Lower lobe of right lung (tissue), 2 donors: ENCODE data around the gene SLC25A44. TPM values are rescaled to one million over a fixed set of nuclear protein-coding genes. Genes with fewer than 3 reads are reported as not detected.

Source experiments
- ATAC-seq, 2 donors: fragments of 200-7000 bp; cut with Tn5 transposase; one replicate each; pipeline ENCODE4 v1.9.1; 2020 to 2022; ENCODE audit warnings: mild to moderate bottlenecking in 2 of 2, moderate library complexity in 2 of 2
- DNase-seq: peaks from one replicate; pipeline ENCODE4 v3.0.0-alpha.2; 2020
- H3K27ac ChIP-seq: fragments of 200-600 bp; one replicate; pipeline ENCODE4 v1.8.0; 2022
- H3K27me3 ChIP-seq: fragments of 200-600 bp; one replicate; pipeline ENCODE4 v1.8.0; 2022; ENCODE audit warnings: low read depth
- H3K36me3 ChIP-seq: fragments of 200-600 bp; one replicate; pipeline ENCODE4 v1.8.0; 2022; ENCODE audit warnings: mild to moderate bottlenecking
- H3K4me1 ChIP-seq: fragments of 200-600 bp; one replicate; pipeline ENCODE4 v1.8.0; 2022
- H3K4me3 ChIP-seq: fragments of 200-600 bp; one replicate; pipeline ENCODE4 v1.8.0; 2022; ENCODE audit warnings: mild to moderate bottlenecking
- H3K9me3 ChIP-seq: fragments of 200-600 bp; one replicate; pipeline ENCODE4 v1.8.0; 2022
- CTCF ChIP-seq: fragments of 200-600 bp; IDR thresholded peaks from one replicate; pipeline ENCODE4 v1.8.0; 2022; ENCODE audit warnings: antibody characterized with exemption, mild to moderate bottlenecking
- intact Hi-C: fragments of 100-400 bp; cut with DNase I; formaldehyde crosslinking; loops from one replicate; pipeline ENCODE4 v1.11.0; 2022
- total RNA-seq: library from RNA; stranded (reverse); fragmentation: NEBNext Ultra II Directional; extraction: Animal tissue kit (Norgen Biotek cat#: 25700); gene quantifications from one replicate; pipeline ENCODE4 v1.2.1, GENCODE V29; 2021
- donor health status: DM: no; HTN: yes; CAD: no; lungs with severe emphysema.

SLC25A44 gene
- total RNA-seq, 1 donor from 2014 or later = 17.7 TPM

DNA sequence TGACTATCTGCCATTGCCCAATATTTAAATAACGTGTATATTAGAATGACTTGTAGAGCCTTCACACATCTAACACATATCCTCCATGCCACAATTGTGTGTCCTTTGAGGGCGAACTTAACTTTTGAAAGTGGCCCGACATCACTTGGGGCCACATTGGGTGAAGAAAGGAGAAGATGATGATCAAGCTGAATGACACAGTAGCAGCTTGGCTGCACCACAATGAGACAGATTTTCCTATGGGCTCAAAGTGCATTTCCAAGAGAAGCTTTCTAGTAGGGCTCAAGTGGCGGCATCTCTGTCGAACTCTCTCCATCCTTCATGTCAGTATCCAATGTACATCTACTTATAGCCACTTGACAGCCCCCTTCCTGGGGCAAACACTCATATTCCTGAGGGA is 44.3 kb downstream of the SLC25A44 start:
- intact Hi-C loops = no loop called here
- Histone ChIP-seq H3K9me3 (no peaks in the 10 kb centered on the region), H3K4me3 (no peak overlapping the region), H3K27me3 (no peaks in the 10 kb centered on the region), H3K27ac (no peak overlapping the region), H3K4me1 (no peaks in the 10 kb centered on the region), H3K36me3 (peaks cover 73% of the 10 kb centered on the region)
- DNase-seq (no peak), ATAC-seq (no peak)
- no peak for TF ChIP-seq CTCF

DNA sequence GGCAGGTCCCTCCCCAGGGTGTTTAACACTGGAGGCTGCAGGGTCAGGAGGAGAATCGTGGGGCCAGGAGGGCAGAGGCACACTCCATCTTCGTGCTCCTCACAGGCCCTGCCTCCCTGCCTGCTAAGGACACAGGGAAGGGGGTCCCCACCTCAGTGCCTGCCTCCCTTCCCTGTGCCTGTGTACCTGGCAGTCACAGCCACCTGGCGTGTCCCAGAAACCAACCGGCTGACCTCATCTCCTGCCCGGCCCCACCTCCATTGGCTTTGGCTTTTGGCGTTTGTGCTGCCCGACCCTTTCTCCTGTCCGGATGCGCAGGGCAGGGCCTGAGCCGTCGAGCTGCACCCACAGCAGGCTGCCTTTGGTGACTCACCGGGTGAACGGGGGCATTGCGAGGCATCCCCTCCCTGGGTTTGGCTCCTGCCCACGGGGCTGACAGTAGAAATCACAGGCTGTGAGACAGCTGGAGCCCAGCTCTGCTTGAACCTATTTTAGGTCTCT is 47.5 kb downstream of the SLC25A44 start:
- TF ChIP-seq CTCF = no peak
- no peak for DNase-seq

DNA sequence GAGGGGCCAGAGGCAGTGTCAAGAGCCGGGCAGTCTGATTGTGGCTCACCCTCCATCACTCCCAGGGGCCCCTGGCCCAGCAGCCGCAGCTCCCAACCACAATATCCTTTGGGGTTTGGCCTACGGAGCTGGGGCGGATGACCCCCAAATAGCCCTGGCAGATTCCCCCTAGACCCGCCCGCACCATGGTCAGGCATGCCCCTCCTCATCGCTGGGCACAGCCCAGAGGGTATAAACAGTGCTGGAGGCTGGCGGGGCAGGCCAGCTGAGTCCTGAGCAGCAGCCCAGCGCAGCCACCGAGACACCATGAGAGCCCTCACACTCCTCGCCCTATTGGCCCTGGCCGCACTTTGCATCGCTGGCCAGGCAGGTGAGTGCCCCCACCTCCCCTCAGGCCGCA is 48.0 kb downstream of the SLC25A44 start, which contains the start of gene BGLAP:
Gene BGLAP, plus strand, starts transcription at position 259 of the 400 bp plus-strand sequence. Its CDS starts 48 bp downstream, at position 307.
- Histone ChIP-seq H3K27me3 (peaks cover 11% of the 10 kb centered on the region), H3K36me3 (peaks cover 40% of the 10 kb centered on the region), H3K4me1 (peaks cover 16% of the 10 kb centered on the region), H3K9me3 (no peaks in the 10 kb centered on the region), H3K27ac (no peak within 1 kb of the TSS), H3K4me3 (no peak within 1 kb of the TSS)
- TF ChIP-seq CTCF = no peak
- no peak for ATAC-seq
- intact Hi-C loops = no loop called here
- DNase-seq = no peak

More for the DNA sequence above, 47.5 kb downstream of the SLC25A44 start:
- Histone ChIP-seq H3K4me1 (peaks cover 12% of the 10 kb centered on the region), H3K9me3 (no peaks in the 10 kb centered on the region), H3K36me3 (peaks cover 46% of the 10 kb centered on the region), H3K27me3 (peaks cover 11% of the 10 kb centered on the region), H3K4me3 (no peak overlapping the region), H3K27ac (no peak overlapping the region)
- intact Hi-C loops = no loop called here
- ATAC-seq = no peak

- ATAC-seq = no peak
- H3K4me1 ChIP-seq = peaks cover 23% of the 10 kb centered on the region
- no peak overlapping the region for H3K27ac ChIP-seq
- peaks cover 32% of the 10 kb centered on the region for H3K36me3 ChIP-seq
- H3K9me3 ChIP-seq = no peaks in the 10 kb centered on the region
- no peak overlapping the region for H3K4me3 ChIP-seq
- no peak for TF ChIP-seq CTCF
- intact Hi-C loops = no loop called here
- H3K27me3 ChIP-seq = peaks cover 11% of the 10 kb centered on the region
- DNase-seq = no peak
These were observed 48.8 kb downstream of the SLC25A44 start for GRCh38 chr1:156242738-156243137.

GRCh38 chr1:156244126-156244525 is 50.2 kb downstream of the SLC25A44 start:
- H3K4me1 ChIP-seq = peaks cover 27% of the 10 kb centered on the region
- H3K27me3 ChIP-seq = peaks cover 11% of the 10 kb centered on the region
- H3K27ac ChIP-seq = no peak overlapping the region
- no peaks in the 10 kb centered on the region for H3K9me3 ChIP-seq
- no peak for TF ChIP-seq CTCF
- intact Hi-C loops = no loop called here
- DNase-seq (no peak), ATAC-seq (no peak)
- peaks cover 20% of the 10 kb centered on the region for H3K36me3 ChIP-seq
- H3K4me3 ChIP-seq = no peak overlapping the region

GRCh38 chr1:156244712-156245111 is 50.8 kb downstream of the SLC25A44 start:
- DNase-seq = no peak
- Histone ChIP-seq H3K4me3 (no peak overlapping the region), H3K9me3 (no peaks in the 10 kb centered on the region), H3K27ac (no peak overlapping the region), H3K27me3 (peaks cover 11% of the 10 kb centered on the region), H3K4me1 (peaks cover 27% of the 10 kb centered on the region), H3K36me3 (peaks cover 20% of the 10 kb centered on the region)
- no peak for ATAC-seq
- TF ChIP-seq CTCF = no peak
- intact Hi-C loops = no loop called here
